Measurements from ENCODE around the gene PEX14. TPM values are rescaled to one million over a fixed set of nuclear protein-coding genes. Genes with fewer than 3 reads are reported as not detected.

PEX14 gene
- total RNA-seq, 1 experiment from 2014 or later, result 29.3 TPM

- Histone ChIP-seq H3K9ac (ENCODE audit: low read length) (no peak overlapping the region), H3K27ac (ENCODE audit: low read depth, low read length) (no peak overlapping the region), H3K4me2 (ENCODE audit: low read length) (no peak overlapping the region; the same call in 1 of the 2 replicates)
These were observed 169.0 kb downstream of the PEX14 start for GRCh38 chr1:10643607-10644306.

More at GRCh38 chr1:10643607-10644306, 169.0 kb downstream of the PEX14 start:
- no peak overlapping the region for H3K4me3 ChIP-seq (replicated peaks in 1 of 2; ENCODE audit: low read depth in 1 of 2, low read length in 2 of 2)
- no peaks in the 10 kb centered on the region for H4K20me1 ChIP-seq (ENCODE audit: insufficient read depth)
- no peaks in the 10 kb centered on the region for H3K79me2 ChIP-seq (ENCODE audit: insufficient read depth, low read length)
- H3K27me3 ChIP-seq (ENCODE audit: insufficient read depth, low read length), result no peaks in the 10 kb centered on the region
- ATAC-seq, result no peak
- peaks cover 0 to 10% of the 10 kb centered on the region in 2 experiments; a peak in 2 of 4 replicates for H3K4me1 ChIP-seq (ENCODE audit: control insufficient read depth in 1 of 2, insufficient read depth in 2 of 2, low read length in 2 of 2)
- H3K9me2 ChIP-seq (ENCODE audit: insufficient read depth), result no peaks in the 10 kb centered on the region
- ChIA-PET CTCF (no interaction called here), RAD21 (ENCODE audit: low non-redundant PET in 1 of 2, low total read pairs in 2 of 2, uncharacterized antibody in 2 of 2, unreplicated experiment in 2 of 2) (no interaction called here), POLR2A (no interaction called here)
- TF ChIP-seq CBX3 (IDR thresholded peaks at IDR 0.05; ENCODE audit: low read depth), result no peak
- TF ChIP-seq FOSL1 (IDR thresholded peaks at IDR 0.05; ENCODE audit: low read depth), result no peak
- TF ChIP-seq EGR1 (IDR thresholded peaks at IDR 0.05; ENCODE audit: low read depth), result no peak
- no peak for TF ChIP-seq MAX (IDR thresholded peaks at IDR 0.05)
- TF ChIP-seq TCF7L2 (IDR thresholded peaks at IDR 0.05; ENCODE audit: borderline replicate concordance, extremely low read depth, insufficient read depth, insufficient read length), result no peak
- TF ChIP-seq SP1 (IDR thresholded peaks at IDR 0.05; ENCODE audit: low read depth), result no peak
- no peak for TF ChIP-seq SRF (IDR thresholded peaks at IDR 0.05; ENCODE audit: low read depth)
- TF ChIP-seq JUND (IDR thresholded peaks at IDR 0.05), result no peak
- TF ChIP-seq POLR2AphosphoS5 (IDR thresholded peaks at IDR 0.05; ENCODE audit: low read depth, low read length), result no peak
- no peak for TF ChIP-seq POLR2A (IDR thresholded peaks at IDR 0.05; ENCODE audit: borderline replicate concordance, extremely low read depth, insufficient read depth, insufficient read length)
- no peak for TF ChIP-seq ZNF274 (IDR thresholded peaks at IDR 0.05; ENCODE audit: low read depth, low read length)
- TF ChIP-seq ATF3 (IDR thresholded peaks at IDR 0.05), result no peak
- no peak for TF ChIP-seq YY1 (IDR thresholded peaks at IDR 0.05; ENCODE audit: extremely low read depth, insufficient replicate concordance, low read depth, low read length)
- TF ChIP-seq REST (IDR thresholded peaks at IDR 0.05; ENCODE audit: low read depth), result no peak
- no peak for TF ChIP-seq RAD21 (IDR thresholded peaks at IDR 0.05; ENCODE audit: low read depth)
- H2AFZ ChIP-seq (ENCODE audit: low read depth, low read length, poor library complexity, severe bottlenecking), result no peak overlapping the region
- no peak for DNase-seq (ENCODE audit: low read depth, low spot score)
- intact Hi-C loops (cut with micrococcal nuclease), result no loop called here
- no TSS peak for BruUV-seq (replicated peaks)
- no peaks in the 10 kb centered on the region for H3K36me3 ChIP-seq (ENCODE audit: control insufficient read depth in 1 of 2, insufficient read depth in 2 of 2, low read length in 2 of 2)
- H3K9me3 ChIP-seq (ENCODE audit: control insufficient read depth in 1 of 2, insufficient read depth in 1 of 2, low read depth in 1 of 2, low read length in 2 of 2), result no peaks in the 10 kb centered on the region
